Small intestine (tissue), 7 donors: Measurements from ENCODE around the gene SETMAR. TPM values are rescaled to one million over a fixed set of nuclear protein-coding genes. Genes with fewer than 3 reads are reported as not detected.

Experiments
- DNase-seq, 2 donors: peaks; one replicate each; pipeline versions ENCODE4 v3.0.0 to v3.0.0-alpha.2; 2013
- FAIRE-seq: peaks from 2 replicates; lab custom pipeline; 2012; peaks lifted over from hg19 to GRCh38; lab: Jason Lieb, UNC
- H3K27ac ChIP-seq, 3 donors: one replicate each; pipeline ENCODE4 v1.5.1; 2013; ENCODE audit warnings: low read length in 2 of 3, mild to moderate bottlenecking in 2 of 3, control low read depth in 1 of 3, inconsistent platforms in 1 of 3, low read depth in 1 of 3, moderate library complexity in 1 of 3
- H3K27me3 ChIP-seq, 3 donors: one replicate each; pipeline ENCODE4 v1.6.1; 2013; ENCODE audit warnings: low read length in 3 of 3, inconsistent platforms in 1 of 3; ENCODE audit not compliant: control insufficient read depth in 3 of 3, insufficient read depth in 3 of 3
- H3K36me3 ChIP-seq, 3 donors: one replicate each; pipeline ENCODE4 v1.6.1; 2013; ENCODE audit warnings: low read length in 3 of 3, inconsistent platforms in 1 of 3, low read depth in 1 of 3, mild to moderate bottlenecking in 1 of 3, moderate library complexity in 1 of 3; ENCODE audit not compliant: control insufficient read depth in 3 of 3, insufficient read depth in 2 of 3
- H3K4me1 ChIP-seq, 3 donors: one replicate each; pipeline ENCODE4 v1.6.1; 2013; ENCODE audit warnings: low read length in 2 of 3, inconsistent platforms in 1 of 3, low read depth in 1 of 3, mild to moderate bottlenecking in 1 of 3, moderate library complexity in 1 of 3; ENCODE audit not compliant: control insufficient read depth in 3 of 3, insufficient read depth in 2 of 3
- H3K4me3 ChIP-seq, 3 donors: one replicate each; pipeline ENCODE4 v1.5.1; 2013; ENCODE audit warnings: low read length in 3 of 3, control low read depth in 1 of 3, inconsistent platforms in 1 of 3, low read depth in 1 of 3, mild to moderate bottlenecking in 1 of 3, moderate library complexity in 1 of 3
- H3K9me3 ChIP-seq, 2 donors: one replicate each; pipeline ENCODE4 v1.6.1; 2013; ENCODE audit warnings: low read depth in 1 of 2, low read length in 1 of 2; ENCODE audit not compliant: control insufficient read depth in 2 of 2, insufficient read depth in 1 of 2
- WGBS, 3 donors: extraction: QIAGEN DNeasy Blood & Tissue Kit; methylation state at CpG; one replicate each; pipeline ENCODE4 v1.1.7; 2013; 5-methylcytosine and 5-hydroxymethylcytosine counted together
- polyA plus RNA-seq, 4 donors: library from polyadenylated mRNA; stranded (reverse) in 3 of 4; unstranded in 1 of 4; fragments of 200-250 nt in 3 of 4; fragments of 120-200 nt in 1 of 4; gene quantifications; one replicate each; pipeline versions ENCODE4 v1.2.1 to v1.2.3, GENCODE V29; 2013
- donor health status: healthy with polysubstance abuse.
- donor health status: control.
- donor health status: control.
- donor health status: Bipolar disorder and iron deficiency.
- donor health status: healthy.

The SETMAR gene
- polyA plus RNA-seq, 4 donors, result 5.9 to 16.7 (median 12.7) TPM

DNA sequence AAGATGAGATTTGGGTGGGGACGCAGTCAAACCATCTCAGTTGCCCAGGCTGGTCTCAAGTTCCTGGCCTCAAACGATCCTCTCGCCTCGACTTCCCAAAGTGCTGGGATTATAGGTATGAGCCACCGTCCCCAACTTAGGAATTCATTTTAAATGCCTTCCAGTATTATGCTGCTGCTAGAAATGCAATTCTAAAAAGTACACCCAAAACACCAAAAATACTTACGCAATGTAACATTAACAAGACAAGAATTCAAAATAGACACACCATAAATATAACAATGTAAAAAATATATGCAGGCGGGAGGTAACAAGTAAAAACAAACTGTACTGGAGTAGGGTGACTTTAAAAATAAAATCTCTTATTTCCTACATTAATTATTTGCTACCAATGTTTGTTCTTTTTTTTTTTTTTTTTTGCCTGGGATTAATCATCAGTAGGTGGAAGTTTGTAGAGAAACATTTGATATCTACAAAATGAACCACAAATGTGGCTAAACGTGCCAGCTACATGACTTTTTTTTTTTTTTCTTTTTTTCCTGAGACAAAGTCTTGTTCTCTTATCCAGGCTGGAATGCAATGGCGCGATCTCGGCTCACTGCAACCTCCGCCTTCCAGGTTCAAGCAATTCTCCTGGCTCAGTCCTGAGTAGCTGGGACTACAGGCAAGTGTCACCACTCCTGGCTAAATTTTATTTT, 56.8 kb downstream of the SETMAR start:
- no peaks in the 10 kb centered on the region for H3K9me3 ChIP-seq
- WGBS, 3 donors, result 84 to 96% (median 93%) methylated on average over 12 of the region's 12 CpGs
- H3K4me1 ChIP-seq, result peaks cover 0 to 11% (median 3%) of the 10 kb centered on the region in 3 donors
- H3K27ac ChIP-seq, result no peak overlapping the region
- H3K27me3 ChIP-seq, result no peaks in the 10 kb centered on the region
- H3K36me3 ChIP-seq, result peaks cover 0 to 11% (median 6%) of the 10 kb centered on the region in 3 donors
- FAIRE-seq (no peak), DNase-seq (no peak)
- H3K4me3 ChIP-seq, result no peak overlapping the region

DNA sequence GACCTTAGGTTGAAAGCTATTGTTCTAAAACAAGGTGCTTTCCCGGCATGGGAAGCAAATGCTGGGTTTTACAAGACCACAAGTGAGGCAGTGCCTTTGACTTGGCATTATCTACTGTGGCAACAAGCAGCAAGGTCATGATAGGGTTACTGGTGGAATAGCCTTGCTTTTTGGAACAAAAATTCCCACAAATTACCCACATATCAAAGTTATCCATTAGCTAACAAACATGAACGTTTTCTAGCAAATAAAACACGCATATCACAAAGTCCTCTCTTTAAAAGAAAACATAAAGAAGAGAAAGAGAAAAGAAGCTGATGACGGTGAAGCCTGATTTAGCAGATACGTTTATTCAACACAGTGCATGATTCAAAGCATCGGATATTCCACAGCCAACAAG, 57.6 kb downstream of the SETMAR start:
- H3K36me3 ChIP-seq, result peaks cover 0 to 11% (median 6%) of the 10 kb centered on the region in 3 donors
- no peaks in the 10 kb centered on the region for H3K9me3 ChIP-seq
- DNase-seq, result no peak
- H3K4me1 ChIP-seq, result peaks cover 0 to 7% (median 3%) of the 10 kb centered on the region in 3 donors
- no peak for FAIRE-seq
- H3K27ac ChIP-seq, result no peak overlapping the region
- H3K27me3 ChIP-seq, result no peaks in the 10 kb centered on the region
- WGBS, 3 donors, result 78 to 87% (median 84%) methylated on average over 6 of the region's 6 CpGs
- no peak overlapping the region for H3K4me3 ChIP-seq

DNA sequence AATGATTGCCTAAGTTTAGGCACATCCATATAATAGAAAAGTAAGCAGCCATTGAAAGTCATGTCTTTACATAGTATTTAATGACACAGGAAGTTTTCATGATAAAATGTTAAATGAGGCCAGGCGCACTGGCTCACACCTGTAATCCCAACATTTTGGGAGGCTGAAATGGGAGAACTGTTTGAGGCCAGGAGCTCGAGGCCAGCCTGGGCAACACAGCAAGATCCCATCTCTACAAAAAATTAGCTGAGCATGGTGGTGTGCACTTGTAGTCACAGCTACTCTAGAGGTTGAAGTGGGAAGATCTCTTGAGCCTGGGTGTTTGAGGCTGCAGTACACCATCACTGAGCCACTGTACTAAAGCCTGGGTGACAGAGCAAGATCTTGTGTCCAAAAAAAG, 59.4 kb downstream of the SETMAR start:
- Histone ChIP-seq H3K27ac (no peak overlapping the region), H3K9me3 (no peaks in the 10 kb centered on the region), H3K27me3 (no peaks in the 10 kb centered on the region), H3K4me3 (no peak overlapping the region), H3K4me1 (no peaks in the 10 kb centered on the region), H3K36me3 (peaks cover 0 to 11% (median 6%) of the 10 kb centered on the region in 3 donors)
- DNase-seq, result no peak
- 91 to 98% (median 95%) methylated on average over 2 of the region's 2 CpGs for WGBS, 3 donors
- FAIRE-seq, result no peak

Other genes starting within 250 kb of the SETMAR start
- 10 to 100 TPM in 2 of 4 donors, 1 to 10 TPM in 2; 3.8 to 39.0 (median 14.4) TPM for gene SUMF1, start 163.9 kb downstream of the SETMAR start, polyA plus RNA-seq
- gene ITPR1, start 190.0 kb downstream of the SETMAR start, polyA plus RNA-seq, result 10 to 100 TPM in 1 of 4 donors, 1 to 10 TPM in 2, under 1 TPM in 1; 0.89 to 13.8 (median 5.1) TPM